ENCODE results near the gene ZNF683.
"Not testable (repeated sequence)": the region's sequence is repeated elsewhere in the genome, so short reads cannot be mapped to it uniquely, and the experiment has no call there.

The ZNF683 gene

GRCh38 chr1:26372611-26373010 lies at the start of gene ZNF683:
TSS of gene ZNF683 (minus strand) at chr1:26372750. CDS start at chr1:26368571, 4,179 bp downstream.
- TF ChIP-seq CREB1 (IDR thresholded peaks at IDR 0.05; ENCODE audit: low read depth); TEAD4 (IDR thresholded peaks at IDR 0.05); FOXM1 (IDR thresholded peaks at IDR 0.05; ENCODE audit: borderline replicate concordance, low read depth): not testable (repeated sequence)

- TF ChIP-seq USF1 (IDR thresholded peaks at IDR 0.05) (no peak), TAF1 (IDR thresholded peaks at IDR 0.05; ENCODE audit: low read depth) (no peak), ZBTB7A (IDR thresholded peaks at IDR 0.05; ENCODE audit: low read depth) (no peak), FOXM1 (IDR thresholded peaks at IDR 0.05; ENCODE audit: borderline replicate concordance, low read depth) (no peak), EP300 (IDR thresholded peaks at IDR 0.05; ENCODE audit: borderline replicate concordance) (no peak), CREB1 (IDR thresholded peaks at IDR 0.05; ENCODE audit: low read depth) (no peak)
Measured at GRCh38 chr1:26419494-26419893, 46.9 kb upstream of the ZNF683 start.

- TF ChIP-seq MAX (IDR thresholded peaks at IDR 0.05): no peak
Measured at GRCh38 chr1:26418865-26419349, 46.4 kb upstream of the ZNF683 start.

GRCh38 chr1:26417111-26417759 lies 44.7 kb upstream of the ZNF683 start:
- TF ChIP-seq MAX (IDR thresholded peaks at IDR 0.05) (no peak), RAD21 (IDR thresholded peaks at IDR 0.05; ENCODE audit: low read depth) (peak; percentile 80), CEBPB (IDR thresholded peaks at IDR 0.05) (no peak), TEAD4 (IDR thresholded peaks at IDR 0.05) (no peak), NFIC (IDR thresholded peaks at IDR 0.05) (no peak)

- TF ChIP-seq REST (IDR thresholded peaks at IDR 0.05; ENCODE audit: low read depth): peak; percentile 54; the same call in 1 of the 2 replicates
- TF ChIP-seq TCF12 (IDR thresholded peaks at IDR 0.05; ENCODE audit: low read depth): no peak
Measured at GRCh38 chr1:26413031-26413430, 40.5 kb upstream of the ZNF683 start.

GRCh38 chr1:26412180-26412840 lies 39.8 kb upstream of the ZNF683 start:
- TF ChIP-seq MAX (IDR thresholded peaks at IDR 0.05): no peak
- TF ChIP-seq RAD21 (IDR thresholded peaks at IDR 0.05; ENCODE audit: low read depth): no peak
- no peak for TF ChIP-seq CREB1 (IDR thresholded peaks at IDR 0.05; ENCODE audit: low read depth)
- no peak for TF ChIP-seq YY1 (IDR thresholded peaks at IDR 0.05; ENCODE audit: low read depth)
- no peak for TF ChIP-seq TEAD4 (IDR thresholded peaks at IDR 0.05)
- TF ChIP-seq CEBPB (IDR thresholded peaks at IDR 0.05): no peak
- no peak for TF ChIP-seq ZBTB7A (IDR thresholded peaks at IDR 0.05; ENCODE audit: low read depth)

- TF ChIP-seq FOXM1 (IDR thresholded peaks at IDR 0.05; ENCODE audit: borderline replicate concordance, low read depth): no peak
Measured at GRCh38 chr1:26411624-26412074, 39.1 kb upstream of the ZNF683 start.

GRCh38 chr1:26410706-26411623 lies 38.4 kb upstream of the ZNF683 start, which contains the start of gene LIN28A:
TSS of gene LIN28A (plus strand) at chr1:26410817. CDS start at chr1:26410892, 75 bp downstream.
- TF ChIP-seq EP300 (IDR thresholded peaks at IDR 0.05; ENCODE audit: borderline replicate concordance) (no peak), REST (IDR thresholded peaks at IDR 0.05; ENCODE audit: low read depth) (no peak), TCF12 (IDR thresholded peaks at IDR 0.05; ENCODE audit: low read depth) (no peak), CREB1 (IDR thresholded peaks at IDR 0.05; ENCODE audit: low read depth) (no peak), NFIC (IDR thresholded peaks at IDR 0.05) (no peak), YY1 (IDR thresholded peaks at IDR 0.05; ENCODE audit: low read depth) (no peak), TEAD4 (IDR thresholded peaks at IDR 0.05) (no peak), EGR1 (IDR thresholded peaks at IDR 0.05) (no peak), RAD21 (IDR thresholded peaks at IDR 0.05; ENCODE audit: low read depth) (no peak), FOXM1 (IDR thresholded peaks at IDR 0.05; ENCODE audit: borderline replicate concordance, low read depth) (no peak), USF1 (IDR thresholded peaks at IDR 0.05) (no peak), CEBPB (IDR thresholded peaks at IDR 0.05) (no peak), ZBTB7A (IDR thresholded peaks at IDR 0.05; ENCODE audit: low read depth) (no peak), MAX (IDR thresholded peaks at IDR 0.05) (no peak), TAF1 (IDR thresholded peaks at IDR 0.05; ENCODE audit: low read depth) (no peak)

Data from Ishikawa (cell line).